NB4 (cell line): ENCODE results near the gene SPATA13.
A peak's percentile ranks its signal among the peaks of the same experiment; 100 is the strongest.

Experiments
- DNase-seq: peaks from one replicate; pipeline ENCODE4 v3.0.0; 2010; ENCODE audit warnings: low read depth
- H3K4me3 ChIP-seq: one replicate; pipeline ENCODE4 v1.5.1; 2011; ENCODE audit warnings: mild to moderate bottlenecking, low read depth, low read length, moderate library complexity
- CTCF ChIP-seq: IDR thresholded peaks from one replicate; pipeline ENCODE4 v1.5.1; 2012; ENCODE audit warnings: low read depth, low read length
- MAX ChIP-seq: IDR thresholded peaks from 2 replicates; pipeline ENCODE4 v1.6.1; 2011; ENCODE audit warnings: low read depth, low read length
- MYC ChIP-seq: IDR thresholded peaks from 2 replicates; pipeline ENCODE4 v1.6.1; 2011; ENCODE audit warnings: low read depth, low read length
- POLR2A ChIP-seq: IDR thresholded peaks from 2 replicates; pipeline ENCODE4 v1.6.1; 2011; ENCODE audit warnings: mild to moderate bottlenecking; ENCODE audit not compliant: insufficient read length; ENCODE audit errors: extremely low read depth

Gene SPATA13

GRCh38 chr13:24218977-24219376 is 58.5 kb downstream of the SPATA13 start:
- no peak for DNase-seq
- no peak overlapping the region for H3K4me3 ChIP-seq
- TF ChIP-seq MYC, result no peak
- no peak for TF ChIP-seq POLR2A
- TF ChIP-seq CTCF, result no peak
- TF ChIP-seq MAX, result no peak

GRCh38 chr13:24220086-24220703 is 59.7 kb downstream of the SPATA13 start:
- DNase-seq, result peak; percentile 84
- TF ChIP-seq CTCF (peak; percentile 78), POLR2A (no peak), MAX (peak; percentile 73; the same call in 1 of the 2 replicates), MYC (peak; percentile 56; the same call in 1 of the 2 replicates)

GRCh38 chr13:24221007-24221406 is 60.5 kb downstream of the SPATA13 start:
- TF ChIP-seq MAX, result no peak
- TF ChIP-seq CTCF, result no peak
- no peak for TF ChIP-seq MYC
- no peak for TF ChIP-seq POLR2A
- no peak for DNase-seq
- H3K4me3 ChIP-seq, result no peak overlapping the region

More at GRCh38 chr13:24220086-24220703, 59.7 kb downstream of the SPATA13 start:
- no peak overlapping the region for H3K4me3 ChIP-seq

- H3K4me3 ChIP-seq, result no peak overlapping the region
- no peak for DNase-seq
- TF ChIP-seq MAX, result no peak
- no peak for TF ChIP-seq POLR2A
- no peak for TF ChIP-seq MYC
- TF ChIP-seq CTCF, result no peak
These were observed 62.2 kb downstream of the SPATA13 start for GRCh38 chr13:24222756-24223155.

GRCh38 chr13:24223341-24224231 is 63.1 kb downstream of the SPATA13 start:
- no peak overlapping the region for H3K4me3 ChIP-seq
- DNase-seq, result no peak

More at GRCh38 chr13:24223341-24224231, 63.1 kb downstream of the SPATA13 start:
- TF ChIP-seq CTCF, result no peak
